ENCODE results near the gene LRRK1. TPM values are rescaled to one million over a fixed set of nuclear protein-coding genes. Genes with fewer than 3 reads are reported as not detected.
A peak's percentile ranks its signal among the peaks of the same experiment; 100 is the strongest.

The LRRK1 gene
- total RNA-seq, 1 experiment from 2014 or later, result 10.4 TPM

DNA sequence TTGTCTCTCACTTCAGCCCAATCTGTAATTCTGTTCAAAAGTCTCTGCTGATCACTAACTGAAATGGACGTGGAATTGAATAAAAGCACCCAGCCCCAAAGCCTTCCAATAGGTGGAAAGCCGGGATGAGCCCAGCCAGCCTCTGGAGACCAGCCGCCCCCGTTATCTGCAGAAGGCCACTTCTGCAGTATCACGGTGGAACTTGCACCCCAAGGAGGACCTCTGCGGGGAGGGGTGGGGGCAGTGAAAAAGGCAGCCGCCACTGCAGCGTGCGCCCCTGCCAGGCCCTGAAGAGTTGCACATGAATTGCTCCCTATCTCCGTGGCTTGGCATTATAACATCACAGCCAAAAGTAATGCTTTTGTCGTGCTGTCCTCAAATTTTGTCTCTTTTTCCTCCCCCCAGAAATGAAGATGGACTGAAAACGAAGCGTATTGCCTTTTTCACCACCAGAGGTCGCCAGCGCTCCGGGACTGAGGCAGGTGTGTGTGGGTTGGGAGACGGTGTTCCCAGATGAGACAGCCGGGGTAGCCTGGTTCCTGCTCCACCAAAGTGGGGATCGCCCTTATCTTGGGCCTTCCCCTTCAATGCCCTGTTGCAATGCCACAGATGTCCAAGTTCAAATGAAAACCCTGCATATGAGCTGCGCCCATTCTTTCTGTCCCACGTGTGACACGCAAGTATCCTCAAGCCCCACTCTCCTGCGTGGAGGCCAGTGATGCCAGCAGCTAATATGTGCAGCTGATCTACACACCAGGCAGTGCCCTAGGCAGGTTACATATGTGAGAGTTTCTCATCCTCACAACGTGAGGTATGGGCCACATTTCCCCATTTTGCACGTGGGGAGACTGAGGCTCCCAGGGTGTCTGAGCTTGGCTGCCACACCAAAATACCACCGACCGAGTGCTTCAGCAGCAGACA is 96.0 kb downstream of the LRRK1 start:
- Histone ChIP-seq H3K36me3 (peaks cover 82% of the 10 kb centered on the region), H3K27me3 (no peaks in the 10 kb centered on the region), H3K4me3 (no peak overlapping the region), H3K9me3 (no peaks in the 10 kb centered on the region)
- DNase-seq, result peak; percentile 51

DNA sequence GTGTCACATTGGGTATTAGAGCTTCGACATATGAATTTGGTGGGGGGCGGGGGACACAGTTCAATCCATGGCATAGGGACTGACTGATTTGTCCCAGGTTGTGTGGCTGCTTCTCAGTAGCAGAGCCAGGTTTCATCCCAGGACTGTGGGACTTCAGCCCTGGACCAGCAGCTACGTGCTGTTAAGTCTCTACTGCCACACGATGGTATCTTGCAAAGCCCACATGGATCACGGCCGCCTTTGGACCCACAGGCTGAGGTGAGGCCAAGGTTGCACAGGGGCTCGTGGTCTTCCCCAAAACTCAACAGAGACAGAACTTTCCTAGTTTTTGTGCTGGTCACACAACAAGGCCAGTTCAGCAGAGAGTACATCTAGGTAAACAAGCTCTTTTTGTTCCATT is 97.4 kb downstream of the LRRK1 start:
- Histone ChIP-seq H3K9me3 (no peaks in the 10 kb centered on the region), H3K36me3 (peaks cover 83% of the 10 kb centered on the region), H3K4me3 (no peak overlapping the region), H3K27me3 (no peaks in the 10 kb centered on the region)
- no peak for DNase-seq

DNA sequence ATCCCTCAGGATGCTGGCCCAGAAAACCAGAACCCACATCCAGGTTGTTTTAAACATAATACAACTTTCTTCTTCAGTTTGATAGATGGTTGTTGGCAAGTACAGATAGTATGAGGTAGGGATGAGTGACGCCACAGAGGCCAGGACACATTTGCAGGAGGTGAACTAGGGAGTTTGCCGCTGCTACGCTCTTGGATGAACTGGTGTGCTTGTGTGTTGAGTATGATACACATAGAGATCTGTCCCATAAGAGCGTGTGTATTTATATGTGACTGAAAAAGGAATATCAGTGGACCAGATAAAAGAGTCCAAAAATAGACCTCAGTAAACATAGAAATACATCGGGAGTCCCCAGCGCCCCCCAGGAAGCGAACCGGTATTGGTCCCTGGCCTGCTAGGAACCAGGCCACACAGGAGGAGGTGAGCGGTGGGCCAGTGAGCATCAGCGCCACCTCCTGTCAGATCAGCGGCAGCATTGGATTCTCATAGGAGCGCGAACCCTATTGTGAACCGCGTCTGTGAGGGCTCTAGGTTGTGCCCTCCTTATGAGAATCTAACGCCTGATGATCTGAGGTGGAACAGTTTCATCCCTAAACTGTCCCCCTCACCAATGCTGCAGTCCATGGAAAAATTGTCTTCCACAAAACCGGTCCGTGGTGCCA is 98.1 kb downstream of the LRRK1 start:
- H3K36me3 ChIP-seq, result peaks cover 83% of the 10 kb centered on the region
- DNase-seq, result peak; percentile 24
- H3K9me3 ChIP-seq, result no peaks in the 10 kb centered on the region
- no peaks in the 10 kb centered on the region for H3K27me3 ChIP-seq
- H3K4me3 ChIP-seq, result no peak overlapping the region

DNA sequence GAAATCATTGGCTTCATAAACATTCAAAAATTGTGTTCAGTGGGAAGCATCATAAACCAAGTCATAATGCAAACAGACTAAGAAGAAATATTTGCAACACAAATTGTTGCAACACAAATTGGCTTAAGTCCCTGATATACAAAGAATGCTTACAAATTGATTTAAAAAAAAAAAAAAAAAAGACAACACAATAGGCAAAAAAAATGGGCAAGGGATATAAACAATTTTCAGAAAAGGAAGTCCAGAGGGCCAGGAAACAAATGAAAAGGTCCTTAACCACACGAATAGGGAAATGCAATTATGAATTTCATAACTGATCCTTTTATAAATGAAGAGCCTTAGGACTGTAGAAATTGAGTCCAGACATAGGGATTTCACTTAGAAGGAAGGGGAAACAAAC is 98.9 kb downstream of the LRRK1 start:
- Histone ChIP-seq H3K9me3 (no peaks in the 10 kb centered on the region), H3K36me3 (peaks cover 84% of the 10 kb centered on the region), H3K4me3 (no peak overlapping the region), H3K27me3 (no peaks in the 10 kb centered on the region)
- DNase-seq, result no peak

DNA sequence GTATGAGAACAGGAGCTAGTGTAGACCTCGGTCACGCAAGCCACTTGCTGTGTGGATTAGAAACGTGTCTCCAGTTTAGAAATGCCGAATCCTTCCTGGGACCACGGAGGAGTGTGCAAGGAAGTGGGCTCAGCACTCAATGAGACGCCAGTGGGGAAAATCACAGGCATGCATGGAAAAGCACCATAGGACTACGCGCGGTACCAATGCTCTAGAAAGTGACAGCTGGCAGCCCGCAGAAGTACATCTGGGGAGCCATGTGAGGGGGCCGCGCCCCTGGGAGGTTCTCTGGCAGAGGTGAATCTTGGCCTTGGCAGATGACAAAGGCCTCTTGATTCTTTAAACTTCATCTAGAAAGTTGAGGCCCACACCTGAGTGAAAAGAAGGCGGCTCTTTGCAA is 99.3 kb downstream of the LRRK1 start:
- DNase-seq, result no peak
- Histone ChIP-seq H3K9me3 (no peaks in the 10 kb centered on the region), H3K36me3 (peaks cover 84% of the 10 kb centered on the region), H3K4me3 (no peak overlapping the region), H3K27me3 (no peaks in the 10 kb centered on the region)

DNA sequence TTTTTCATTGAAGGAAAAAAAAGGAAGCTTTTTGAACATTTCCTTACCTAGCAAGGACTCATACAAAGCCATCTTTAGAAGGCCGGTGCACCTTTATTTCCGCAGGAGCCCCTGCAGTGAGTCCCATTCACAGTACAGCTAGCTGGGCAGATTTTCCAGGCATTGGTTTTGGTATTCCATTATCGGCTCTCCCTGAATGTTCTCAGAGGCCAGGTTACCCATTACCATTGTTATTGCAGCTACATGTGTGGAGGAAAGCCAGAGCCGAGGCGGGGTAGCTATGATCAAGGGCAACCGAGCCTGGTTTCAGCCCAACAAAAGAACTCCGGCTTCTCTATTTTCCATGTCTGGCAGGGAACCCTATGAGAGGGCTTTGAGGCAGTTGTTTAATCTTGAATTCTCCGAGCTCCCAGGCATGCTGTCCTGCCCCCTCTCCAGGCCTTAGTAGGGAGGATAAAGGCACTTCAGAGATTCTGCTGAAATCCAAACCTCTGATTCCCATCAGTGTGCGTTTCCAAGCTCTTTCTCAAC is 100.3 kb downstream of the LRRK1 start:
- Histone ChIP-seq H3K9me3 (no peaks in the 10 kb centered on the region), H3K27me3 (no peaks in the 10 kb centered on the region), H3K36me3 (peaks cover 85% of the 10 kb centered on the region), H3K4me3 (no peak overlapping the region)
- DNase-seq, result no peak

DNA sequence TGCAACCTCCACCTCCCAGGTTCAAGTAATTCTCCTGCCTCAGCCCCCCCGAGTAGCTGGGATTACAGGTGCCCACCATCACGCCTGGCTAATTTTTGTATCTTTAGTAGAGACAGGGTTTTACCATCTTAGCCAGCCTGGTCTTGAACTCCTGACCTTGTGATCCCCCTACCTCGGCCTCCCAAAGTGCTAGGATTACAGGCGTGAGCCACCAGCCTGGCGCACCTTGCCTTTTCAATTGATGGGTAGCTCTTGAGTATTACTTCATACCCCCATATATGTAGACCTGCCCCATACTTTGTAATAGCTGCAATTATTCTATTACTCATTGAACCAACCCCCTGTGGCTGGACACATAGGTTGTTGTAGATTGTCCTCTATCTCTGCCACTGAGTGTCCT is 101.3 kb downstream of the LRRK1 start:
- H3K4me3 ChIP-seq, result no peak overlapping the region
- DNase-seq, result no peak

DNA sequence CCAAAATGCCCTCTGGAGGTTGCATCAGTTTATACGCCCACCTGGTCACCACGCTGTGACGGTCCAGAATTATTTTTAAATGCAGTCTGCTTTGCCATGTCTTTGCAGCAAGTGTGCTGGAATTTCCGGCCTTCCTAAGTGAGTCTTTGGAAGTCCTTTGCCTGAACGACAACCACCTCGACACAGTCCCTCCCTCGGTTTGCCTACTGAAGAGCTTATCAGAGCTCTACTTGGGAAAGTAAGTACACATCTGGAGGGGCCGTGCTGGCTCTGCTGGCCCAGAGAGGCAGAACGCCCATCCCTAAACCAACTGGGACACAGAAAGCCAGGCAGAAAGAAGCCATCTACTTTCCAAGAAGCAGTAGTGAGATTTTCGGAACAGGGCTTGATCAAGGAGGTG is 101.8 kb downstream of the LRRK1 start:
- no peak for DNase-seq
- H3K9me3 ChIP-seq, result no peaks in the 10 kb centered on the region
- no peaks in the 10 kb centered on the region for H3K27me3 ChIP-seq
- H3K4me3 ChIP-seq, result no peak overlapping the region
- H3K36me3 ChIP-seq, result peaks cover 85% of the 10 kb centered on the region

More for the DNA sequence above, 101.3 kb downstream of the LRRK1 start:
- peaks cover 85% of the 10 kb centered on the region for H3K36me3 ChIP-seq
- no peaks in the 10 kb centered on the region for H3K9me3 ChIP-seq
- H3K27me3 ChIP-seq, result no peaks in the 10 kb centered on the region

DNA sequence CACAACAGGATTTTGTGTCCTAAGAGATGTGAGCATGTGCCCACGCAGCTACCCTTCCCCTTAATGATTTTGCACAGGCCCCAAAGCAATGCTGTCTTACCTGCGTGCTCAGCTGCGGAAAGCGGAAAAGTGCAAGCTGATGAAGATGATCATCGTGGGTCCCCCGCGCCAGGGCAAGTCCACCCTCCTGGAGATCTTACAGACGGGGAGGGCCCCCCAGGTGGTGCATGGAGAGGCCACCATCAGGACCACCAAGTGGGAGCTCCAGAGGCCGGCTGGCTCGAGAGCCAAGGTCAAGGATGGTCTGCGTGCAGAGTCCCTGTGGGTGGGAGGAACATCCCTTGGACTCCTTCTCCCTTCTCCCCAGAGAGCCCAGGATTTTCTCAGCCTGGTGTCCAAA is 103.1 kb downstream of the LRRK1 start:
- Histone ChIP-seq H3K4me3 (no peak overlapping the region), H3K9me3 (no peaks in the 10 kb centered on the region)
- DNase-seq, result no peak

DNA sequence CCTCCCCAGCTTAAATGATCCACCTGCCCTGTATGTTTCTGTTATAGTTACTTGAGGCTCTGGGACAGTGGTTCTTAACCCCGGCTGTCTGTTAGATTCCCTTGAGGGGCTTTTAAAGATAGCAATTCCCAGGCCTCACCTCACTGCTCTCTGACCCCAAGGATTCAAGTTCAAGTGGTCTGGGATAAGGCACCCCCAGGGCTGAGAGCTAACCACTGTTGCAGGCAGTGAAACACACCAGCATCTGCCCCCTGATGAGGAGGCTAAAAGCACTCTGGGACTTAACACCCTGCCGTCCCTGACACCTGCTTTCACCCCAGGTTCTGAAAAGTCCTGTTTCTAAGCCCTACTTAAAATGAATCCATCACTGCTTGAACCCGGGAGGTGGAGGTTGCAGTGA is 103.7 kb downstream of the LRRK1 start:
- Histone ChIP-seq H3K36me3 (peaks cover 83% of the 10 kb centered on the region), H3K9me3 (no peaks in the 10 kb centered on the region), H3K4me3 (no peak overlapping the region), H3K27me3 (no peaks in the 10 kb centered on the region)
- no peak for DNase-seq

More for the DNA sequence above, 103.1 kb downstream of the LRRK1 start:
- H3K36me3 ChIP-seq, result peaks cover 83% of the 10 kb centered on the region
- H3K27me3 ChIP-seq, result no peaks in the 10 kb centered on the region

DNA sequence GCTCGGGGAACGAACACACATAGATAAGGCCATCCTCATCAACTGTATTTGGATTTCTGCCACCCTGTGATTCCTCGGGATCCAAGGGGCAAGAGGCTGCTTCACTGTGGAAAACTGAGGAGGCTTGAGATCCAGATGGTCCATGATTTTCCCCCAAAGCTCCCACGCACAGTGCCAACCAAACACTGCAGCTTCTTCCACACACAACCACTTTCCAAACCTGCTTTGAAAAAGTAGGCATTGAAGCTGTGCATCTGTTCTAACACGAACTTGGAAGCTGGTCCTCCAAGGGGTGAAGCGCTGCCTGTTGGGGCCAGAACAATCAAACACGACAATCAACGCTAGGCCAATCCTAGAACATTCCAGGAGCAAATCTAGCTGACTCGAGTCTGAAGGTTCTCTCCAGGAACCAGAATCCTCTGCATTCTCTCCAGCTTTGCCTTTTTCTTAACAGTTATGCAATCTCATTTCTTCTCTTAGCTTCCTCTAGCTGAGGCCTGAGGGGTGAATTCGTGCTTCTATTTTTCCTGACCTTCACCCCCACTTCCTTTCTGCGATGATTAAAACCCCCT is 104.4 kb downstream of the LRRK1 start:
- DNase-seq, result no peak

DNA sequence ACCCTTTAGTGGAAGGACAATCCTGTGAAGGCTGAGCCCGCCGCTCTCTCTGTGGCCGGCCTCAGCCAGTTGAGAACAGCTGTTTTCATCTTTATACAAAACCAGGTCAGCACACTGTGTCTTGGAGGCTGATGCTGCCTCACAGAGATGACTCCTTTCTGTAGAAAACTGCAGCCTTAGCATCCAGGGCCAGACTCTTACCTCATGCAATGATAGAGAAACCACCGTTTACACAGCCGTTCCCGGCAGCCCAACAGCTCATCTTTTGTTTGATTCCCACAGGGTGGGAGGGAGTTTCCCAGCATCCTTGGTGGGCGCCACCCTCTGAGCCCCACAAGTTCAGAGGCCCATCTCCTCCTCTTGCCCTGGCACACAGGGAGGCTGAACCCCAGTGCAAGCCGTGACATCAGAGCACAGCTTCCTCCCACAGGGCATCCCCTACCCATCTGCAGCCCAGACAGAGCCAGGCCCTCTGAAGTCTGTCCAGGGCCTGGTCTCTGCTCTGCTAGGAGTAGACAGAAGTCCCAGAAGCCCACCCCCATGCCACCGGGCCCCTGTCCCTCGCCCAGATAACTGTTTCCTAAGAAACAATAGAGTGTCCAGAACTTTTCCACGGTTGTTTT is 105.0 kb downstream of the LRRK1 start:
- Histone ChIP-seq H3K9me3 (no peaks in the 10 kb centered on the region), H3K36me3 (peaks cover 78% of the 10 kb centered on the region)
- no peak for DNase-seq

More for the DNA sequence above, 104.4 kb downstream of the LRRK1 start:
- Histone ChIP-seq H3K4me3 (no peak overlapping the region), H3K27me3 (no peaks in the 10 kb centered on the region), H3K36me3 (peaks cover 78% of the 10 kb centered on the region), H3K9me3 (no peaks in the 10 kb centered on the region)

DNA sequence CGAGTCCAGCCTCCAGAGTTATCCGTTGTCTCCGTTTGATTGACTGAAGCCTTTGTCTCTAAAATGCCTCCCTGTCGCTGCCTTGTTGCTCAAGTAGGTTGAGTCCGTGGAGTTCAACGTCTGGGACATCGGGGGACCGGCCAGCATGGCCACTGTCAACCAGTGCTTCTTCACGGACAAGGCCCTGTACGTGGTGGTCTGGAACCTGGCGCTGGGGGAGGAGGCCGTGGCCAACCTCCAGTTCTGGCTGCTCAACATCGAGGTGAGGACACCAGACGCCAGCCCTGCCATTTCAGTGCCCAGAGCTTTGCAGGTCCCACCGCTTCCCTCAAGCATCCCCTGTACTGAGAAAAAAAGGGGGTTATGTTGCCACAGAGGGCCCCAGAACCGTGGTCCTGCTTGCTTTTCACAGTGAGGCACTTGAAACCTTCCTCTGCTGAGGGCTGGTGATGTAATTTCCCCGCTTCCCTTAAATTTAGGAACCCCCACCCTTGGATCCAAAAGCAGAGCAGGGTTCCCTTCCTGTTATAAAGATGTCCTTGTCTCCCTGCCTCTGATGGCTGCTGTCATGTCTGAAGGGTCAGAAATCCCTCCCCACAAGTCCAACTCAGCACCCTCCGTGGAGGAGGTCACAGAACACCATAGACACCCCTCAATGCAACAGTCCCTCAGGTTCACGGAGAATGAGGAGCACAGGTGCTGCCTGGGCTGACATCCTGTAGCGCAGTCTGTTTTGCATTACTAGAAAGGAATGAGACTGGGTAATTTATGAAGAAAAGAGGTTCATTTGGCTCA is 105.7 kb downstream of the LRRK1 start:
- DNase-seq, result no peak
- Histone ChIP-seq H3K27me3 (no peaks in the 10 kb centered on the region), H3K36me3 (peaks cover 82% of the 10 kb centered on the region), H3K9me3 (no peaks in the 10 kb centered on the region), H3K4me3 (no peak overlapping the region)

More for the DNA sequence above, 105.0 kb downstream of the LRRK1 start:
- Histone ChIP-seq H3K27me3 (no peaks in the 10 kb centered on the region), H3K4me3 (no peak overlapping the region)

DNA sequence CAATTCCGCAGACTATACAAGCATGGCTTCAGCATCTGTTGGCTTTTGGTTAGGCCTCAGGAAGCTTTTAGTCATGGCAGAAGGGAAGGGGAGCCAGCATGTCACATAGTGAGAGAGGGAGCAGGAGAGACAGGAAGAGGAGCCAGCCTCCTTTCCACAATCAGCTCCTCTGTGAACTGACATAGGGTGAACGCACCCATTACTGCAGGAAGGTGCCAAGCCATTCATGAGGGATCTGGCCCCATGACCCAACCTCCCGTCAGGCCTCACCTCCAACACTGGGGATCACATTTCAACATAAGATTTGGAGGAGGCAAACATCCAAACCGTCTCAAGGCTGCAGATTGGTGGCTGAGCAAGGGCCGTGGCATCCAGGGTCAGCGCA is 106.3 kb downstream of the LRRK1 start:
- DNase-seq, result no peak
- no peaks in the 10 kb centered on the region for H3K27me3 ChIP-seq
- no peak overlapping the region for H3K4me3 ChIP-seq
- no peaks in the 10 kb centered on the region for H3K9me3 ChIP-seq
- H3K36me3 ChIP-seq, result peaks cover 84% of the 10 kb centered on the region

DNA sequence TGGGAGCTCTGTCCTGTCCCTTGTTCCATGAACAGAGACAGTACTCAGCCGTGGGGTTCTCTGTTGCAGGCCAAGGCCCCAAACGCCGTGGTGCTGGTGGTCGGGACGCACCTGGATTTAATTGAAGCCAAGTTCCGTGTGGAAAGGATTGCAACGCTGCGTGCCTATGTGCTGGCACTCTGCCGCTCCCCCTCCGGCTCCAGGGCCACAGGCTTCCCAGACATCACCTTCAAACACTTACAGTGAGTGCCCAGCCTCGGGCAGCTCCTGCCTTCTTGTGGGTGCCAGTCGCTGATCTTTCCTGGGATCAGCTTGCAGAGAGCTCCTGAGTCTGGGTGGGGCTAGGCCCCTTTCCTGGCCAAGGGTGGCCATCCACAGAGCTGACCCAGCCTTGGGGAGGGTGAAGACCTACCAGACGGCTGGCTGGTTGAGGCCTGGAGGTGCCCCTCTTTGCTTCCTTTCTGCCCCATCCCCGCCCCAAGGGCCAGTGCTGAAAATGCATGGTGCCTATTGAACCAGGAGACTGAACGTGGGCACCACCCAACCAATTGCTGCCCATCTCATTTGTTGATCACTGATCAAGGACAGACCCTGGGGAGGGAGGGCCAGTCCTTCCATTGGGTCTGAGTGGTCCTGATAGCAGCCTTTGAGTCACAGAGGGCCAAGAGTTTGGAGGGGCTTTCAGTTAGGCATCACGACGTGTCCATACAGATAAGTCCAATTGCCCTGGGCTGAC is 106.9 kb downstream of the LRRK1 start:
- no peaks in the 10 kb centered on the region for H3K27me3 ChIP-seq
- H3K36me3 ChIP-seq, result peaks cover 84% of the 10 kb centered on the region
- no peaks in the 10 kb centered on the region for H3K9me3 ChIP-seq
- DNase-seq, result no peak
- no peak overlapping the region for H3K4me3 ChIP-seq

Measured in MG63 (cell line).